SK-N-SH (cell line): ENCODE measurements around the gene DNAH1. TPM values are rescaled to one million over a fixed set of nuclear protein-coding genes. Genes with fewer than 3 reads are reported as not detected.

Experiments used
- CTCF ChIA-PET: fragments of 300-600, 350-600 bp; formaldehyde crosslinking; extraction: SDS; loops from one replicate; lab custom pipeline; 2021; lab: Yijun Ruan, JAX
- POLR2A ChIA-PET: fragments of 350-600 bp; sonication (Branson Sonifier 250); formaldehyde crosslinking; extraction: SDS; loops from one replicate; lab custom pipeline; 2020; ENCODE audit warnings: antibody characterized with exemption, inconsistent platforms; lab: Yijun Ruan, JAX
- DNase-seq: peaks from one replicate; pipeline ENCODE4 v3.0.0; 2012
- H2AFZ ChIP-seq: fragments of 200-600 bp; sonication (generic); 2 replicates; pipeline ENCODE4 v1.8.1; 2016; ENCODE audit warnings: antibody characterized with exemption, mild to moderate bottlenecking, low read depth
- H3F3A ChIP-seq: fragments of 200-600 bp; sonication (generic); replicated peaks from 2 replicates; pipeline ENCODE3; 2016; ENCODE audit warnings: antibody characterized with exemption, mild to moderate bottlenecking; ENCODE audit not compliant: insufficient read depth
- H3K27ac ChIP-seq, 2 experiments: fragments of 200-500 bp in 1 of 2; fragments of 200-600 bp in 1 of 2; sonication (Bioruptor generic) in 1 of 2; sonication (generic), shearing (Covaris generic) in 1 of 2; 2 replicates each; pipeline versions ENCODE4 v1.5.1 to v1.6.1; 2014 to 2016; ENCODE audit warnings: low read depth in 2 of 2, inconsistent platforms in 1 of 2, low read length in 1 of 2, mild to moderate bottlenecking in 1 of 2, mixed read lengths in 1 of 2
- H3K27me3 ChIP-seq: fragments of 200-600 bp; sonication (generic), shearing (Covaris generic); 2 replicates; pipeline ENCODE4 v1.6.1; 2016; ENCODE audit warnings: mixed run types; ENCODE audit not compliant: insufficient read depth
- H3K36me3 ChIP-seq, 2 experiments: fragments of 200-500 bp in 1 of 2; fragments of 200-600 bp in 1 of 2; sonication (Bioruptor generic) in 1 of 2; sonication (generic) in 1 of 2; replicated peaks in 1 of 2; 2 replicates each; pipeline versions ENCODE3 to v1.5.1; 2014 to 2016; ENCODE audit warnings: low read length in 1 of 2, mild to moderate bottlenecking in 1 of 2; ENCODE audit not compliant: insufficient read depth in 2 of 2, control insufficient read depth in 1 of 2
- H3K4me1 ChIP-seq, 2 experiments: fragments of 200-500 bp in 1 of 2; fragments of 200-600 bp in 1 of 2; sonication (Bioruptor generic) in 1 of 2; sonication (generic), shearing (Covaris generic) in 1 of 2; 2 replicates each; pipeline versions ENCODE4 v1.5.1 to v1.6.1; 2014 to 2016; ENCODE audit warnings: low read depth in 1 of 2, low read length in 1 of 2, mixed run types in 1 of 2; ENCODE audit not compliant: insufficient read depth in 2 of 2, control insufficient read depth in 1 of 2
- H3K4me2 ChIP-seq: fragments of 200-600 bp; sonication (generic), shearing (Covaris generic); 2 replicates; pipeline ENCODE4 v1.6.1; 2017; ENCODE audit warnings: mixed run types
- H3K4me3 ChIP-seq, 2 experiments: fragments of 200-500 bp in 1 of 2; fragments of 200-600 bp in 1 of 2; sonication (Bioruptor generic) in 1 of 2; sonication (generic), shearing (Covaris generic) in 1 of 2; 2 replicates each; pipeline versions ENCODE4 v1.5.1 to v1.8.1; 2014 to 2016; ENCODE audit warnings: low read depth in 2 of 2, inconsistent platforms in 1 of 2, low read length in 1 of 2, mild to moderate bottlenecking in 1 of 2, mixed read lengths in 1 of 2, moderate library complexity in 1 of 2
- H3K79me2 ChIP-seq: fragments of 200-600 bp; sonication (generic); 2 replicates; pipeline ENCODE4 v1.8.1; 2017; ENCODE audit warnings: mild to moderate bottlenecking; ENCODE audit not compliant: insufficient read depth
- H3K9ac ChIP-seq: fragments of 200-600 bp; sonication (generic); 2 replicates; pipeline ENCODE4 v1.6.1; 2017; ENCODE audit warnings: mixed run types
- H3K9me2 ChIP-seq: fragments of 200-600 bp; sonication (generic); 2 replicates; pipeline ENCODE4 v1.6.1; 2017; ENCODE audit warnings: mixed run types
- H3K9me3 ChIP-seq: fragments of 200-600 bp; sonication (generic); 2 replicates; pipeline ENCODE4 v1.6.1; 2017; ENCODE audit warnings: mixed run types, mild to moderate bottlenecking, moderate library complexity
- H4K20me1 ChIP-seq: fragments of 200-600 bp; sonication (generic); 2 replicates; pipeline ENCODE4 v1.6.1; 2017; ENCODE audit warnings: mild to moderate bottlenecking, mixed run types; ENCODE audit not compliant: insufficient read depth
- FOXM1 ChIP-seq: IDR thresholded peaks from 2 replicates; pipeline ENCODE4 v1.4.0; 2012; ENCODE audit warnings: low read depth, mild to moderate bottlenecking
- JUND ChIP-seq: IDR thresholded peaks from 2 replicates; pipeline ENCODE4 v1.4.0; 2012
- MEF2A ChIP-seq: IDR thresholded peaks from 2 replicates; pipeline ENCODE4 v1.4.0; 2012; ENCODE audit warnings: low read depth, borderline replicate concordance
- NFIC ChIP-seq: IDR thresholded peaks from 2 replicates; pipeline ENCODE4 v1.4.0; 2012; ENCODE audit warnings: borderline replicate concordance
- TAF1 ChIP-seq: IDR thresholded peaks from 2 replicates; pipeline ENCODE4 v1.6.1; 2012; ENCODE audit warnings: low read depth, mild to moderate bottlenecking, low read length, moderate library complexity, borderline replicate concordance
- WGBS: methylation state at CpG from one replicate; pipeline ENCODE4 v1.1.6; 2017; ENCODE audit warnings: low lambda C conversion rate; 5-methylcytosine and 5-hydroxymethylcytosine counted together
- polyA plus RNA-seq, 3 experiments: library from polyadenylated mRNA; depleted of rRNA; stranded (reverse); fragments of >200 nt; gene quantifications; 2 replicates each; pipeline ENCODE4 v1.2.3, GENCODE V29; 2012
- TF ChIP-seq, protein P1 (sequence below): IDR thresholded peaks from 2 replicates; pipeline ENCODE4 v1.4.0; 2012; ENCODE audit warnings: low read depth, borderline replicate concordance
- TF ChIP-seq, protein P2 (sequence below): IDR thresholded peaks from 2 replicates; pipeline ENCODE4 v1.4.0; 2012; ENCODE audit warnings: low read depth, borderline replicate concordance
- TF ChIP-seq, protein P3 (sequence below): IDR thresholded peaks from 2 replicates; pipeline ENCODE4 v1.6.1; 2012; ENCODE audit warnings: mild to moderate bottlenecking, low read depth, low read length, moderate library complexity

The DNAH1 gene
- polyA plus RNA-seq, 1 of the 3 experiments (the other 2 are of a cell fraction): 5.1 TPM

DNA sequence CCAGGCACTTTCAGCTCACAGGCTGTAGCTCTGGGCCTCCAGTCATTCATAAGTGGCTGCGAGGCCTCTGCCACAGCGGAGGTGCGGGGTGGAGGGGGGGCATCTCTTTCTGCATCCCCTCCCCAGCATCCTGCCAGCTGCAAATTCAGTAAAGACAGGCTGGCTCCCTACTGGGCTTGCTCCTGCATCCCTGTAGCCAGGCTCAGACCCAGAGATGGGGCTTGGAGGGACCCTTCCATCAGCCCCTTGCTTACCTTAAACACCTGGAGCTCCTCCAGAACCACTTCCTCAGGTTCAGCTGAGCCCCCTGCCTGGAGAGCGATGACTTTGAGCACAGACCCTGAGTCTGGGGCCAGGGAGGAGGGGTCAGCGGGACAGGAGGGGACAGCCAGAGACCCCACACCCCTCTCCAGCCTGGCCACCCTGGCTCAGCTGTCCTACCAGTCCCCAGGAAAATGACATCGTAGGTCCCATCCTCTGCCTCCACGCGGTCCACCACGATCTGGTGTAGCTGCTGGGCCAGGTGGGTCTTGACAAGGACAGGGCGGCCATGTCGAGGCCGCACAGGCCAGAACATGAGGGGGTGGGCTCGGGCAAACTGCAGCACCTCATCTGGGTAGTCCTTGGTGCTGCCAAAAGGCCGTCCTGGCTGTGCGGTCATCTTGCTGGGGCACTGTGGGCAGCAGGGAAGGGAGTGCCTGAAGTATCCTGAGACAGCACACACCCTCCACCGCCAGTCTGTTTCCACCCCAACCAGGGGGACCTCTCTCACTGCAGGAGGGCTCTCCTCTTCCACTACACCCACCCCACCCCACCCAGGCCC, 123.5 kb downstream of the DNAH1 start:
- peak; percentile 25 for DNase-seq
- Histone ChIP-seq H3K79me2 (no peaks in the 10 kb centered on the region), H3K9ac (no peak overlapping the region), H3F3A (no peaks in the 10 kb centered on the region), H3K9me2 (no peaks in the 10 kb centered on the region), H3K27me3 (no peaks in the 10 kb centered on the region), H3K9me3 (no peaks in the 10 kb centered on the region), H3K4me2 (no peak overlapping the region), H3K4me1 (no peaks in the 10 kb centered on the region; a peak in 1 of 4 replicates), H3K4me3 (no peak overlapping the region), H4K20me1 (no peaks in the 10 kb centered on the region), H3K27ac (no peak overlapping the region), H3K36me3 (no peaks in the 10 kb centered on the region), H2AFZ (no peak overlapping the region)
- TF ChIP-seq, protein P1, sequence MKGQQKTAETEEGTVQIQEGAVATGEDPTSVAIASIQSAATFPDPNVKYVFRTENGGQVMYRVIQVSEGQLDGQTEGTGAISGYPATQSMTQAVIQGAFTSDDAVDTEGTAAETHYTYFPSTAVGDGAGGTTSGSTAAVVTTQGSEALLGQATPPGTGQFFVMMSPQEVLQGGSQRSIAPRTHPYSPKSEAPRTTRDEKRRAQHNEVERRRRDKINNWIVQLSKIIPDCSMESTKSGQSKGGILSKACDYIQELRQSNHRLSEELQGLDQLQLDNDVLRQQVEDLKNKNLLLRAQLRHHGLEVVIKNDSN: no peak
- ChIA-PET POLR2A (no interaction called here), CTCF (interaction anchor here (0.9 to 28.4 kb wide), 3 partner anchors 9 to 28 kb away, joined by 5 to 578 read pairs (median 11); partner anchors contain the start of genes NISCH, SEMA3G and TNNC1)
- 82% methylated on average over 8 of the region's 16 CpGs for WGBS

DNA sequence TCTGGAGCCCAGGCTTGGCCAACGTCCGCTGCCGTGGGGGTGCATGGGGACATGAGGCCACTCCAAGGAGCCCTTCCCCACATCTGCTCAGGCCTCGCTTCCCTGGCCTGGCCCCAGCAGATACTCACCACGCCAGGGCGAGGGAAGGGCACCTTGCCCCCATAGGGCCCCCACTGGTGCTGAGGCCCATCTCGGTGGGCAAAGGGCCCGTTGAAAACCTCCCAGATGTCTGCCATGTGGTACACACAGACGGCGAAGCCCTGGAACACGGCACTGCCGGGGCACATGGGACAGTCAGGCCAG, 124.1 kb downstream of the DNAH1 start:
- H3K36me3 ChIP-seq: no peaks in the 10 kb centered on the region
- no peaks in the 10 kb centered on the region for H4K20me1 ChIP-seq
- H3K9me2 ChIP-seq: no peaks in the 10 kb centered on the region
- ChIA-PET POLR2A (no interaction called here), CTCF (interaction anchor here (16.5 kb wide), 1 partner anchor 15 kb away, joined by 578 read pairs; no protein-coding TSS in a partner anchor)
- H3K4me3 ChIP-seq: no peak overlapping the region
- H3K4me1 ChIP-seq: peaks cover 0 to 2% of the 10 kb centered on the region in 2 experiments; a peak in 1 of 4 replicates
- no peak overlapping the region for H3K4me2 ChIP-seq
- H3F3A ChIP-seq: no peaks in the 10 kb centered on the region
- 97% methylated on average over 4 of the region's 12 CpGs for WGBS
- no peak for DNase-seq
- TF ChIP-seq TAF1 (no peak), JUND (no peak)
- TF ChIP-seq, protein P2, sequence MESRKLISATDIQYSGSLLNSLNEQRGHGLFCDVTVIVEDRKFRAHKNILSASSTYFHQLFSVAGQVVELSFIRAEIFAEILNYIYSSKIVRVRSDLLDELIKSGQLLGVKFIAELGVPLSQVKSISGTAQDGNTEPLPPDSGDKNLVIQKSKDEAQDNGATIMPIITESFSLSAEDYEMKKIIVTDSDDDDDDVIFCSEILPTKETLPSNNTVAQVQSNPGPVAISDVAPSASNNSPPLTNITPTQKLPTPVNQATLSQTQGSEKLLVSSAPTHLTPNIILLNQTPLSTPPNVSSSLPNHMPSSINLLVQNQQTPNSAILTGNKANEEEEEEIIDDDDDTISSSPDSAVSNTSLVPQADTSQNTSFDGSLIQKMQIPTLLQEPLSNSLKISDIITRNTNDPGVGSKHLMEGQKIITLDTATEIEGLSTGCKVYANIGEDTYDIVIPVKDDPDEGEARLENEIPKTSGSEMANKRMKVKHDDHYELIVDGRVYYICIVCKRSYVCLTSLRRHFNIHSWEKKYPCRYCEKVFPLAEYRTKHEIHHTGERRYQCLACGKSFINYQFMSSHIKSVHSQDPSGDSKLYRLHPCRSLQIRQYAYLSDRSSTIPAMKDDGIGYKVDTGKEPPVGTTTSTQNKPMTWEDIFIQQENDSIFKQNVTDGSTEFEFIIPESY: no peak
- TF ChIP-seq, all 33 proteins: peak for 0
- H3K9me3 ChIP-seq: no peaks in the 10 kb centered on the region
- H3K9ac ChIP-seq: no peak overlapping the region
- no peaks in the 10 kb centered on the region for H3K79me2 ChIP-seq
- H2AFZ ChIP-seq: no peak overlapping the region
- no peaks in the 10 kb centered on the region for H3K27me3 ChIP-seq
- H3K27ac ChIP-seq: no peak overlapping the region

DNA sequence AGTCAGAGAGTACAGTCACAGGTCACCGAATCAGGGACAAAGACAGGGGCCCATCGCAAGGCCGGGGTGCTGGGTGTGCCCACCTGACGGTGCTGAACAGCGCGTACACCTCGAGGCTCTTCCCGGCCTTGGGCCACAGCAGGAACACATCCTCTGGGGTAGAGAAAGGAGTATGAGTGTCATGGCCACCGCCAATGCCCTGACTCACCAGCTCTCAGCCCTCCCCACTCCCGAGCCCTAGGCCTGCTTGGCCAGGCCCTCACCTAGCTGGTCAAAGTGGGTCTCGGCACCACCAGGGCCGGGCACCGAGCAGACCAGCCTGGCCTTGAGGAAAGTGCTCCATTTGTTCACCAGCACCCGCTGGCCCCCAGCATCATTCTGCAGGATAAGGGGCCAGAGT, 124.6 kb downstream of the DNAH1 start:
- no peaks in the 10 kb centered on the region for H3K79me2 ChIP-seq
- H3K9me2 ChIP-seq: no peaks in the 10 kb centered on the region
- TF ChIP-seq MEF2A: no peak
- no peak for TF ChIP-seq FOXM1
- TF ChIP-seq NFIC: no peak
- TF ChIP-seq, protein P3, sequence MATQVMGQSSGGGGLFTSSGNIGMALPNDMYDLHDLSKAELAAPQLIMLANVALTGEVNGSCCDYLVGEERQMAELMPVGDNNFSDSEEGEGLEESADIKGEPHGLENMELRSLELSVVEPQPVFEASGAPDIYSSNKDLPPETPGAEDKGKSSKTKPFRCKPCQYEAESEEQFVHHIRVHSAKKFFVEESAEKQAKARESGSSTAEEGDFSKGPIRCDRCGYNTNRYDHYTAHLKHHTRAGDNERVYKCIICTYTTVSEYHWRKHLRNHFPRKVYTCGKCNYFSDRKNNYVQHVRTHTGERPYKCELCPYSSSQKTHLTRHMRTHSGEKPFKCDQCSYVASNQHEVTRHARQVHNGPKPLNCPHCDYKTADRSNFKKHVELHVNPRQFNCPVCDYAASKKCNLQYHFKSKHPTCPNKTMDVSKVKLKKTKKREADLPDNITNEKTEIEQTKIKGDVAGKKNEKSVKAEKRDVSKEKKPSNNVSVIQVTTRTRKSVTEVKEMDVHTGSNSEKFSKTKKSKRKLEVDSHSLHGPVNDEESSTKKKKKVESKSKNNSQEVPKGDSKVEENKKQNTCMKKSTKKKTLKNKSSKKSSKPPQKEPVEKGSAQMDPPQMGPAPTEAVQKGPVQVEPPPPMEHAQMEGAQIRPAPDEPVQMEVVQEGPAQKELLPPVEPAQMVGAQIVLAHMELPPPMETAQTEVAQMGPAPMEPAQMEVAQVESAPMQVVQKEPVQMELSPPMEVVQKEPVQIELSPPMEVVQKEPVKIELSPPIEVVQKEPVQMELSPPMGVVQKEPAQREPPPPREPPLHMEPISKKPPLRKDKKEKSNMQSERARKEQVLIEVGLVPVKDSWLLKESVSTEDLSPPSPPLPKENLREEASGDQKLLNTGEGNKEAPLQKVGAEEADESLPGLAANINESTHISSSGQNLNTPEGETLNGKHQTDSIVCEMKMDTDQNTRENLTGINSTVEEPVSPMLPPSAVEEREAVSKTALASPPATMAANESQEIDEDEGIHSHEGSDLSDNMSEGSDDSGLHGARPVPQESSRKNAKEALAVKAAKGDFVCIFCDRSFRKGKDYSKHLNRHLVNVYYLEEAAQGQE: no peak
- ChIA-PET CTCF (interaction anchor here (16.5 kb wide), 1 partner anchor 15 kb away, joined by 578 read pairs; no protein-coding TSS in a partner anchor), POLR2A (no interaction called here)
- H3F3A ChIP-seq: no peaks in the 10 kb centered on the region
- no peak for DNase-seq
- no peak overlapping the region for H3K27ac ChIP-seq
- no peak overlapping the region for H3K4me2 ChIP-seq
- H3K36me3 ChIP-seq: no peaks in the 10 kb centered on the region
- no peaks in the 10 kb centered on the region for H3K27me3 ChIP-seq
- no peaks in the 10 kb centered on the region for H4K20me1 ChIP-seq
- peaks cover 0 to 3% of the 10 kb centered on the region in 2 experiments; a peak in 1 of 4 replicates for H3K4me1 ChIP-seq
- H3K9me3 ChIP-seq: no peaks in the 10 kb centered on the region
- no peak overlapping the region for H3K9ac ChIP-seq
- no peak overlapping the region for H3K4me3 ChIP-seq
- WGBS: 81% methylated on average over 5 of the region's 14 CpGs
- H2AFZ ChIP-seq: no peak overlapping the region
